DND-41 (cell line): ENCODE results near the gene F11.

ENCODE experiments used
- ATAC-seq: fragments of 200-7000 bp; cut with Tn5 transposase; 3 replicates; pipeline ENCODE4 v1.9.1; 2021; ENCODE audit warnings: low read depth; ENCODE audit not compliant: insufficient read depth
- DNase-seq: peaks from one replicate; pipeline ENCODE4 v3.0.0-alpha.2; 2020
- H2AFZ ChIP-seq: 2 replicates; pipeline ENCODE4 v1.6.0; 2012; ENCODE audit warnings: low read depth, low read length
- H3K27ac ChIP-seq: 2 replicates; pipeline ENCODE4 v1.5.1; 2012; ENCODE audit warnings: low read length, inconsistent platforms
- H3K27me3 ChIP-seq: fragments of 200-600 bp; sonication (generic); 2 replicates; pipeline ENCODE4 v1.6.0; 2012; ENCODE audit warnings: low read length, mild to moderate bottlenecking, inconsistent platforms; ENCODE audit not compliant: insufficient read depth, poor library complexity
- H3K36me3 ChIP-seq: 2 replicates; pipeline ENCODE4 v1.5.1; 2012; ENCODE audit warnings: low read length, inconsistent platforms; ENCODE audit not compliant: insufficient read depth
- H3K4me1 ChIP-seq: 2 replicates; pipeline ENCODE4 v1.5.1; 2012; ENCODE audit warnings: mild to moderate bottlenecking, low read length; ENCODE audit not compliant: insufficient read depth
- H3K4me2 ChIP-seq: 2 replicates; pipeline ENCODE4 v1.6.0; 2012; ENCODE audit warnings: mild to moderate bottlenecking, moderate library complexity, low read length, inconsistent platforms; ENCODE audit not compliant: insufficient read depth
- H3K4me3 ChIP-seq, 2 experiments: fragments of 200-600 bp in 1 of 2; shearing (Covaris generic) in 1 of 2; 2 replicates each; pipeline ENCODE4 v1.5.1; 2012 to 2016; ENCODE audit warnings: inconsistent platforms in 2 of 2, low read length in 2 of 2, mild to moderate bottlenecking in 2 of 2, low read depth in 1 of 2, moderate library complexity in 1 of 2
- H3K79me2 ChIP-seq: 2 replicates; pipeline ENCODE4 v1.6.0; 2012; ENCODE audit warnings: low read length, inconsistent platforms; ENCODE audit not compliant: insufficient read depth
- H3K9ac ChIP-seq: 2 replicates; pipeline ENCODE4 v1.6.0; 2012; ENCODE audit warnings: low read depth, mild to moderate bottlenecking, inconsistent platforms, low read length, moderate library complexity
- H3K9me3 ChIP-seq: 2 replicates; pipeline ENCODE4 v1.5.1; 2012; ENCODE audit warnings: low read length, moderate library complexity, mild to moderate bottlenecking, inconsistent platforms; ENCODE audit not compliant: insufficient read depth, severe bottlenecking
- H4K20me1 ChIP-seq: 2 replicates; pipeline ENCODE4 v1.6.0; 2012; ENCODE audit warnings: low read length; ENCODE audit not compliant: insufficient read depth
- EZH2 ChIP-seq: IDR thresholded peaks from 3 replicates; pipeline ENCODE4 v1.6.1; 2012; ENCODE audit warnings: borderline replicate concordance, low read depth, mild to moderate bottlenecking, moderate library complexity, low read length, inconsistent platforms; ENCODE audit not compliant: severe bottlenecking
- TF ChIP-seq, protein P1 (sequence below): IDR thresholded peaks from 2 replicates; pipeline ENCODE4 v1.5.1; 2012; ENCODE audit warnings: borderline replicate concordance, low read length, moderate library complexity, mild to moderate bottlenecking; ENCODE audit not compliant: poor library complexity, severe bottlenecking; ENCODE audit errors: extremely low read depth

F11 gene

GRCh38 chr4:186227221-186227620, 38.8 kb upstream of the F11 start, which contains the start of gene KLKB1:
KLKB1 (plus strand) TSS chr4:186227507; CDS start chr4:186228196, 689 bp downstream.
- ATAC-seq, result no peak
- TF ChIP-seq EZH2, result no peak
- TF ChIP-seq, protein P1, sequence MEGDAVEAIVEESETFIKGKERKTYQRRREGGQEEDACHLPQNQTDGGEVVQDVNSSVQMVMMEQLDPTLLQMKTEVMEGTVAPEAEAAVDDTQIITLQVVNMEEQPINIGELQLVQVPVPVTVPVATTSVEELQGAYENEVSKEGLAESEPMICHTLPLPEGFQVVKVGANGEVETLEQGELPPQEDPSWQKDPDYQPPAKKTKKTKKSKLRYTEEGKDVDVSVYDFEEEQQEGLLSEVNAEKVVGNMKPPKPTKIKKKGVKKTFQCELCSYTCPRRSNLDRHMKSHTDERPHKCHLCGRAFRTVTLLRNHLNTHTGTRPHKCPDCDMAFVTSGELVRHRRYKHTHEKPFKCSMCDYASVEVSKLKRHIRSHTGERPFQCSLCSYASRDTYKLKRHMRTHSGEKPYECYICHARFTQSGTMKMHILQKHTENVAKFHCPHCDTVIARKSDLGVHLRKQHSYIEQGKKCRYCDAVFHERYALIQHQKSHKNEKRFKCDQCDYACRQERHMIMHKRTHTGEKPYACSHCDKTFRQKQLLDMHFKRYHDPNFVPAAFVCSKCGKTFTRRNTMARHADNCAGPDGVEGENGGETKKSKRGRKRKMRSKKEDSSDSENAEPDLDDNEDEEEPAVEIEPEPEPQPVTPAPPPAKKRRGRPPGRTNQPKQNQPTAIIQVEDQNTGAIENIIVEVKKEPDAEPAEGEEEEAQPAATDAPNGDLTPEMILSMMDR, result no peak
- no peaks in the 10 kb centered on the region for H3K27me3 ChIP-seq
- no peaks in the 10 kb centered on the region for H4K20me1 ChIP-seq
- H2AFZ ChIP-seq, result no peak within 1 kb of the TSS
- no peak within 1 kb of the TSS for H3K9ac ChIP-seq
- no peaks in the 10 kb centered on the region for H3K36me3 ChIP-seq
- DNase-seq, result no peak
- no peaks in the 10 kb centered on the region for H3K79me2 ChIP-seq
- H3K4me2 ChIP-seq, result no peak within 1 kb of the TSS
- no peaks in the 10 kb centered on the region for H3K9me3 ChIP-seq
- H3K27ac ChIP-seq, result no peak within 1 kb of the TSS
- no peak within 1 kb of the TSS for H3K4me3 ChIP-seq
- H3K4me1 ChIP-seq, result no peaks in the 10 kb centered on the region

GRCh38 chr4:186227744-186228513, 38.1 kb upstream of the F11 start:
- no peak overlapping the region for H3K4me2 ChIP-seq
- H3K36me3 ChIP-seq, result no peaks in the 10 kb centered on the region
- ATAC-seq (no peak), DNase-seq (no peak)
- no peaks in the 10 kb centered on the region for H3K27me3 ChIP-seq
- H3K79me2 ChIP-seq, result no peaks in the 10 kb centered on the region
- no peak overlapping the region for H3K9ac ChIP-seq
- no peak overlapping the region for H3K27ac ChIP-seq
- no peaks in the 10 kb centered on the region for H3K9me3 ChIP-seq
- no peaks in the 10 kb centered on the region for H3K4me1 ChIP-seq
- H3K4me3 ChIP-seq, result no peak overlapping the region
- no peak overlapping the region for H2AFZ ChIP-seq
- TF ChIP-seq, protein P1, result no peak
- no peak for TF ChIP-seq EZH2
- H4K20me1 ChIP-seq, result no peaks in the 10 kb centered on the region

- TF ChIP-seq, protein P1, result no peak
- no peak for TF ChIP-seq EZH2
- no peaks in the 10 kb centered on the region for H3K9me3 ChIP-seq
- H3K4me1 ChIP-seq, result no peaks in the 10 kb centered on the region
- no peak overlapping the region for H3K4me2 ChIP-seq
- no peak overlapping the region for H3K9ac ChIP-seq
- no peaks in the 10 kb centered on the region for H3K27me3 ChIP-seq
- H4K20me1 ChIP-seq, result no peaks in the 10 kb centered on the region
- DNase-seq, result no peak
- no peak for ATAC-seq
- H3K4me3 ChIP-seq, result no peak overlapping the region
- H2AFZ ChIP-seq, result no peak overlapping the region
- H3K27ac ChIP-seq, result no peak overlapping the region
- H3K79me2 ChIP-seq, result no peaks in the 10 kb centered on the region
- H3K36me3 ChIP-seq, result no peaks in the 10 kb centered on the region
Observed at GRCh38 chr4:186228514-186228894, 37.5 kb upstream of the F11 start.
